GM23338 (cell line): ENCODE results near the gene KCNMB2. TPM values are rescaled to one million over a fixed set of nuclear protein-coding genes. Genes with fewer than 3 reads are reported as not detected.
"Not testable (repeated sequence)": the region's sequence is repeated elsewhere in the genome, so short reads cannot be mapped to it uniquely, and the experiment has no call there.

ENCODE experiments used
- ATAC-seq: fragments of 200-7000 bp; cut with Tn5 transposase; 3 replicates; pipeline ENCODE4 v1.9.1; 2020
- DNase-seq: peaks from one replicate; pipeline ENCODE4 v3.0.0-alpha.2; 2015; ENCODE audit warnings: low spot score
- H2AFZ ChIP-seq: fragments of 200-600 bp; sonication (generic); 2 replicates; pipeline ENCODE4 v1.8.0; 2016; ENCODE audit warnings: antibody characterized with exemption, mild to moderate bottlenecking, moderate library complexity
- H3F3A ChIP-seq: fragments of 200-600 bp; sonication (generic); replicated peaks from 2 replicates; pipeline ENCODE4 v1.8.0; 2017; ENCODE audit warnings: antibody characterized with exemption, mixed run types, low read depth
- H3K27ac ChIP-seq: fragments of 200-600 bp; sonication (generic); 2 replicates; pipeline ENCODE4 v1.6.1; 2016; ENCODE audit warnings: low read depth
- H3K27me3 ChIP-seq: fragments of 200-600 bp; sonication (generic); 2 replicates; pipeline ENCODE4 v1.8.0; 2016; ENCODE audit warnings: mild to moderate bottlenecking, mixed run types, moderate library complexity; ENCODE audit not compliant: insufficient read depth
- H3K36me3 ChIP-seq: fragments of 200-600 bp; sonication (generic); 2 replicates; pipeline ENCODE4 v1.8.0; 2016; ENCODE audit warnings: mild to moderate bottlenecking; ENCODE audit not compliant: insufficient read depth
- H3K4me1 ChIP-seq: fragments of 200-600 bp; sonication (generic); 2 replicates; pipeline ENCODE4 v1.8.0; 2016; ENCODE audit warnings: mild to moderate bottlenecking, moderate library complexity; ENCODE audit not compliant: insufficient read depth
- H3K4me2 ChIP-seq: fragments of 200-600 bp; sonication (generic); 2 replicates; pipeline ENCODE4 v1.7.1; 2017; ENCODE audit warnings: mixed run types
- H3K4me3 ChIP-seq: fragments of 200-600 bp; sonication (generic); 2 replicates; pipeline ENCODE4 v1.6.1; 2016; ENCODE audit warnings: mixed run types
- H3K79me2 ChIP-seq: fragments of 200-600 bp; sonication (generic); replicated peaks from 2 replicates; pipeline ENCODE4 v1.8.0; 2017; ENCODE audit warnings: mild to moderate bottlenecking; ENCODE audit not compliant: insufficient read depth
- H3K9me2 ChIP-seq: fragments of 200-600 bp; sonication (generic); 2 replicates; pipeline ENCODE4 v1.8.0; 2017; ENCODE audit not compliant: insufficient read depth
- H4K20me1 ChIP-seq: fragments of 200-600 bp; sonication (generic); replicated peaks from 2 replicates; pipeline ENCODE4 v1.8.0; 2017; ENCODE audit warnings: mild to moderate bottlenecking; ENCODE audit not compliant: insufficient read depth
- H3K27ac Mint-ChIP-seq: 2 replicates; pipeline ENCODE4 v1.8.0; 2020; ENCODE audit warnings: inconsistent platforms, mild to moderate bottlenecking, moderate library complexity, mixed read lengths
- H3K27me3 Mint-ChIP-seq: 3 replicates; pipeline ENCODE4 v1.8.0; 2022; ENCODE audit warnings: low read depth, mild to moderate bottlenecking, moderate library complexity, mixed read lengths, inconsistent platforms; ENCODE audit not compliant: insufficient read depth, poor library complexity
- H3K36me3 Mint-ChIP-seq: 3 replicates; pipeline ENCODE4 v1.8.0; 2021; ENCODE audit warnings: low read depth, mild to moderate bottlenecking, inconsistent platforms, moderate library complexity, mixed read lengths
- H3K4me1 Mint-ChIP-seq: 3 replicates; pipeline ENCODE4 v1.8.0; 2020; ENCODE audit warnings: mild to moderate bottlenecking, inconsistent platforms, mixed read lengths
- H3K4me3 Mint-ChIP-seq: 3 replicates; pipeline ENCODE4 v1.8.0; 2021; ENCODE audit warnings: moderate library complexity, mild to moderate bottlenecking, inconsistent platforms, mixed read lengths
- H3K9me3 Mint-ChIP-seq: 3 replicates; pipeline ENCODE4 v1.8.0; 2020; ENCODE audit warnings: moderate library complexity, mild to moderate bottlenecking, inconsistent platforms, mixed read lengths
- CREB1 ChIP-seq: fragments of 250-450 bp; sonication (Bioruptor Pico); IDR thresholded peaks from 2 replicates; pipeline ENCODE4 v1.5.0; 2020; ENCODE audit warnings: low read depth, mild to moderate bottlenecking, moderate library complexity
- CTCF ChIP-seq, 2 experiments: fragments of 200-600 bp in 1 of 2; sonication (generic) in 1 of 2; conservative IDR thresholded peaks; 2 replicates each; pipeline versions ENCODE4 v1.5.1 to v1.6.1; 2016 to 2017; ENCODE audit warnings: antibody characterized with exemption in 2 of 2, low read depth in 2 of 2, mild to moderate bottlenecking in 2 of 2, moderate library complexity in 1 of 2
- ETS1 ChIP-seq: IDR thresholded peaks from 2 replicates; pipeline ENCODE4 v1.6.1; 2016; ENCODE audit warnings: antibody characterized with exemption
- EZH2 ChIP-seq: fragments of 200-600 bp; sonication (generic); IDR thresholded peaks from one replicate; pipeline ENCODE4 v1.8.0; 2017; ENCODE audit warnings: antibody characterized with exemption, mild to moderate bottlenecking, low read depth; ENCODE audit not compliant: unreplicated experiment
- JUNB ChIP-seq: IDR thresholded peaks from one replicate; pipeline ENCODE4 v1.6.1; 2016; ENCODE audit warnings: antibody characterized with exemption; ENCODE audit not compliant: unreplicated experiment
- NANOG ChIP-seq: IDR thresholded peaks from 2 replicates; pipeline ENCODE4 v1.6.1; 2016; ENCODE audit warnings: antibody characterized with exemption, borderline replicate concordance
- POLR2AphosphoS5 ChIP-seq: IDR thresholded peaks from 2 replicates; pipeline ENCODE4 v1.6.1; 2016; ENCODE audit warnings: antibody characterized with exemption, low read depth
- ZNF331 ChIP-seq: fragments of 250-450 bp; sonication (Bioruptor Pico); IDR thresholded peaks from 2 replicates; pipeline ENCODE4 v1.5.0; 2020; ENCODE audit warnings: low read depth, mild to moderate bottlenecking, moderate library complexity
- ZNF462 ChIP-seq: fragments of 250-450 bp; sonication (Bioruptor Pico); IDR thresholded peaks from 2 replicates; pipeline ENCODE4 v1.5.0; 2020; ENCODE audit warnings: mild to moderate bottlenecking, moderate library complexity
- polyA plus RNA-seq: library from polyadenylated mRNA; unstranded; fragments of >200 nt; fragmentation: Nextera tagmentation; extraction: Ambion mirVana; gene quantifications from 2 replicates; pipeline ENCODE4 v1.2.1, GENCODE V29; 2016
- total RNA-seq: library from RNA; depleted of rRNA; stranded (reverse); fragments of >200 nt; shearing (Covaris generic); gene quantifications from 2 replicates; pipeline ENCODE4 v1.2.3, GENCODE V29; 2014

KCNMB2 gene
- total and polyA plus RNA-seq, 2 experiments from 2014 or later = 0.53 TPM; not detected in 1

- no peak for TF ChIP-seq CTCF (conservative IDR thresholded peaks at IDR 0.05; ENCODE audit: low read depth in 2 of 2)
Measured at GRCh38 chr3:178546079-178546478, 9.8 kb downstream of the KCNMB2 start (continued).

- not testable (repeated sequence) for H3K4me3 Mint-ChIP-seq, H3F3A ChIP-seq, H3K79me2 ChIP-seq, H3K36me3 Mint-ChIP-seq, H3K27me3 Mint-ChIP-seq, H3K9me2 ChIP-seq, DNase-seq, H3K4me3 ChIP-seq, H2AFZ ChIP-seq, H4K20me1 ChIP-seq, H3K36me3 ChIP-seq, H3K27ac Mint-ChIP-seq, H3K27me3 ChIP-seq, H3K9me3 Mint-ChIP-seq
- 0 out of 2 replicates have a peak overlapping the region, but pooled peaks have one; percentile 43 for H3K4me2 ChIP-seq
- peak; percentile 93 for ATAC-seq
- peak; percentile 51; the same call in 1 of the 2 replicates for TF ChIP-seq NANOG
- H3K27ac ChIP-seq = peak overlapping the region; percentile 8; the same call in 1 of the 2 replicates
- H3K4me1 Mint-ChIP-seq = peaks cover 15% of the 10 kb centered on the region
- peaks cover 26% of the 10 kb centered on the region for H3K4me1 ChIP-seq
Measured at GRCh38 chr3:178549426-178549825, 13.2 kb downstream of the KCNMB2 start.

GRCh38 chr3:178551916-178552321 is 15.7 kb downstream of the KCNMB2 start:
- Histone ChIP-seq H3K36me3 (no peaks in the 10 kb centered on the region), H3K27ac (no peak overlapping the region), H3K4me1 (peaks cover 24% of the 10 kb centered on the region), H3K9me2 (peaks cover 17% of the 10 kb centered on the region), H4K20me1 (no peaks in the 10 kb centered on the region), H3F3A (no peaks in the 10 kb centered on the region), H3K79me2 (no peaks in the 10 kb centered on the region), H3K4me2 (no peak overlapping the region), H2AFZ (no peak overlapping the region), H3K27me3 (no peaks in the 10 kb centered on the region), H3K4me3 (no peak overlapping the region)
- no peaks in the 10 kb centered on the region for H3K36me3 Mint-ChIP-seq
- H3K27ac Mint-ChIP-seq = no peak overlapping the region
- ATAC-seq (no peak), DNase-seq (no peak)
- peaks cover 3% of the 10 kb centered on the region for H3K27me3 Mint-ChIP-seq
- peaks cover 12% of the 10 kb centered on the region for H3K4me1 Mint-ChIP-seq
- H3K4me3 Mint-ChIP-seq = no peak overlapping the region
- no peaks in the 10 kb centered on the region for H3K9me3 Mint-ChIP-seq
- TF ChIP-seq POLR2AphosphoS5 (no peak), ZNF462 (no peak), EZH2 (no peak), JUNB (no peak), CREB1 (CRISPR knock-in tag) (no peak), ZNF331 (CRISPR knock-in tag) (no peak), ETS1 (no peak)
